ENCODE data around the gene ERN1.
"Not testable (repeated sequence)": the region's sequence is repeated elsewhere in the genome, so short reads cannot be mapped to it uniquely, and the experiment has no call there.

The ERN1 gene

GRCh38 chr17:64129765-64130558 is at the start of gene ERN1:
ERN1 (minus strand) TSS chr17:64130144; CDS start chr17:64130029, 115 bp downstream.
- peak; percentile 85 for DNase-seq (ENCODE audit: low read depth)

GRCh38 chr17:64179024-64179423 is 49.1 kb upstream of the ERN1 start:
- DNase-seq (ENCODE audit: low read depth) = not testable (repeated sequence)

- no peak for DNase-seq (ENCODE audit: low read depth)
Measured at GRCh38 chr17:64178011-64178825, 48.3 kb upstream of the ERN1 start.

- DNase-seq (ENCODE audit: low read depth) = no peak
Measured at GRCh38 chr17:64177311-64178010, 47.5 kb upstream of the ERN1 start.

- DNase-seq (ENCODE audit: low read depth) = no peak
Measured at GRCh38 chr17:64176556-64176955, 46.6 kb upstream of the ERN1 start.

- DNase-seq (ENCODE audit: low read depth) = no peak
Measured at GRCh38 chr17:64174686-64175456, 44.9 kb upstream of the ERN1 start.

- DNase-seq (ENCODE audit: low read depth) = no peak
Measured at GRCh38 chr17:64173646-64174045, 43.7 kb upstream of the ERN1 start.

- no peak for DNase-seq (ENCODE audit: low read depth)
Measured at GRCh38 chr17:64172510-64172909, 42.6 kb upstream of the ERN1 start.

GRCh38 chr17:64171041-64171440 is 41.1 kb upstream of the ERN1 start:
- no peak for DNase-seq (ENCODE audit: low read depth)

GRCh38 chr17:64170286-64170685 is 40.3 kb upstream of the ERN1 start:
- no peak for DNase-seq (ENCODE audit: low read depth)

- not testable (repeated sequence) for DNase-seq (ENCODE audit: low read depth)
Measured at GRCh38 chr17:64167666-64168065, 37.7 kb upstream of the ERN1 start.

- DNase-seq (ENCODE audit: low read depth) = no peak
Measured at GRCh38 chr17:64166876-64167275, 36.9 kb upstream of the ERN1 start.

- no peak for DNase-seq (ENCODE audit: low read depth)
Measured at GRCh38 chr17:64165347-64165746, 35.4 kb upstream of the ERN1 start.

- no peak for DNase-seq (ENCODE audit: low read depth)
Measured at GRCh38 chr17:64164596-64165285, 34.8 kb upstream of the ERN1 start.

GRCh38 chr17:64163468-64163867 is 33.5 kb upstream of the ERN1 start:
- DNase-seq (ENCODE audit: low read depth) = no peak

- DNase-seq (ENCODE audit: low read depth) = no peak
Measured at GRCh38 chr17:64162554-64162953, 32.6 kb upstream of the ERN1 start.

GRCh38 chr17:64161380-64162176 is 31.6 kb upstream of the ERN1 start:
- DNase-seq (ENCODE audit: low read depth) = no peak

- DNase-seq (ENCODE audit: low read depth) = no peak
Measured at GRCh38 chr17:64160378-64160777, 30.4 kb upstream of the ERN1 start.

GRCh38 chr17:64158831-64159590 is 29.1 kb upstream of the ERN1 start:
- no peak for DNase-seq (ENCODE audit: low read depth)

GRCh38 chr17:64158406-64158805 is 28.5 kb upstream of the ERN1 start:
- DNase-seq (ENCODE audit: low read depth) = no peak
